ENCODE measurements around the gene IL1B.

Gene IL1B

GRCh38 chr2:112829101-112829960 lies 7.2 kb downstream of the IL1B start:
- DNase-seq (ENCODE audit: low read depth): no peak

- DNase-seq (ENCODE audit: low read depth): no peak
Measured at GRCh38 chr2:112828251-112828691, 8.3 kb downstream of the IL1B start.

GRCh38 chr2:112827604-112828185 lies 8.9 kb downstream of the IL1B start:
- DNase-seq (ENCODE audit: low read depth): no peak

GRCh38 chr2:112827009-112827408 lies 9.6 kb downstream of the IL1B start:
- DNase-seq (ENCODE audit: low read depth): no peak

GRCh38 chr2:112825706-112826105 lies 10.9 kb downstream of the IL1B start:
- no peak for DNase-seq (ENCODE audit: low read depth)

GRCh38 chr2:112824694-112825085 lies 11.9 kb downstream of the IL1B start:
- no peak for DNase-seq (ENCODE audit: low read depth)

GRCh38 chr2:112821682-112822081 lies 14.9 kb downstream of the IL1B start:
- DNase-seq (ENCODE audit: low read depth): no peak

- no peak for DNase-seq (ENCODE audit: low read depth)
Measured at GRCh38 chr2:112821142-112821541, 15.4 kb downstream of the IL1B start.

GRCh38 chr2:112820343-112820742 lies 16.2 kb downstream of the IL1B start:
- no peak for DNase-seq (ENCODE audit: low read depth)

GRCh38 chr2:112819081-112819480 lies 17.5 kb downstream of the IL1B start:
- no peak for DNase-seq (ENCODE audit: low read depth)

- DNase-seq (ENCODE audit: low read depth): no peak
Measured at GRCh38 chr2:112818094-112818902, 18.3 kb downstream of the IL1B start.

GRCh38 chr2:112817082-112817689 lies 19.4 kb downstream of the IL1B start:
- no peak for DNase-seq (ENCODE audit: low read depth)

GRCh38 chr2:112814278-112814677 lies 22.3 kb downstream of the IL1B start:
- DNase-seq (ENCODE audit: low read depth): no peak

- no peak for DNase-seq (ENCODE audit: low read depth)
Measured at GRCh38 chr2:112813280-112813966, 23.2 kb downstream of the IL1B start.

- DNase-seq (ENCODE audit: low read depth): no peak
Measured at GRCh38 chr2:112812318-112813267, 24.0 kb downstream of the IL1B start.

- no peak for DNase-seq (ENCODE audit: low read depth)
Measured at GRCh38 chr2:112811841-112812306, 24.7 kb downstream of the IL1B start.

- no peak for DNase-seq (ENCODE audit: low read depth)
Measured at GRCh38 chr2:112811276-112811831, 25.2 kb downstream of the IL1B start.

- no peak for DNase-seq (ENCODE audit: low read depth)
Measured at GRCh38 chr2:112809112-112809511, 27.5 kb downstream of the IL1B start.

- DNase-seq (ENCODE audit: low read depth): no peak
Measured at GRCh38 chr2:112807233-112807807, 29.3 kb downstream of the IL1B start.

- no peak for DNase-seq (ENCODE audit: low read depth)
Measured at GRCh38 chr2:112805542-112805941, 31.0 kb downstream of the IL1B start.

All from activated gamma-delta T cell treated with anti-CD3 and anti-CD28 coated beads, Interleukin-2, amount 50 U/mL, for 16 hours (primary cell).